HUES6 (cell line): ENCODE results near the gene ACTN1.

Source experiments
- H3K27ac ChIP-seq: 2 replicates; pipeline ENCODE4 v1.7.0; 2013; ENCODE audit warnings: low read depth, mild to moderate bottlenecking, low read length, inconsistent platforms
- H3K27me3 ChIP-seq: 2 replicates; pipeline ENCODE4 v1.6.1; 2013; ENCODE audit warnings: low read length; ENCODE audit not compliant: control insufficient read depth, insufficient read depth
- H3K36me3 ChIP-seq: 2 replicates; pipeline ENCODE4 v1.6.1; 2013; ENCODE audit warnings: low read length; ENCODE audit not compliant: control insufficient read depth, insufficient read depth
- H3K4me1 ChIP-seq: 2 replicates; pipeline ENCODE4 v1.6.1; 2013; ENCODE audit warnings: low read length; ENCODE audit not compliant: control insufficient read depth, insufficient read depth
- H3K4me3 ChIP-seq: 2 replicates; pipeline ENCODE4 v1.5.1; 2013; ENCODE audit warnings: low read depth, low read length
- H3K9ac ChIP-seq: one replicate; pipeline ENCODE4 v1.6.1; 2013; ENCODE audit warnings: mild to moderate bottlenecking, low read length
- H3K9me3 ChIP-seq: 2 replicates; pipeline ENCODE4 v1.6.1; 2013; ENCODE audit warnings: low read depth, low read length; ENCODE audit not compliant: control insufficient read depth, insufficient read depth

Gene ACTN1

DNA sequence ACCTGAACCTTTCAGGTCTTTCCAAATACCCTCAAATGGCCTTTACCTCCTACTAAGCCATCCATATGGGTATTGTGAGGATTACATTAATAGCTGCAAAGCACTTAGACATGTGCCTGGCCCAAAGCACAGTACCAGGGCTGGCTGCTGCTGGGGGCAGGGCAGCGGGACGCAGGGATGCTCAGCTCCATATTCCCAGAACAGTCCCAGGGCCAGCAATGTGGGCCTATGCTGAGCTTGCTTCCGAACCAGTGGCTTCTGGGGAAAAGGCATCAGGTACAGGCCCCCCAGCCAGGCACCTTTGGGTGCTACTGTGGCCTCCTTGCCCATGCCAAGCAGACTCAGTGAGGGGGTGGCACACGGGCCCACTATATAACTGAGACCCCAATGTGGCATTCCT is 10.4 kb downstream of the ACTN1 start:
- Histone ChIP-seq H3K36me3 (peaks cover 49% of the 10 kb centered on the region), H3K9ac (no peak overlapping the region), H3K9me3 (peaks cover 3% of the 10 kb centered on the region; the same call in 1 of the 2 replicates), H3K27ac (no peak overlapping the region), H3K4me1 (peaks cover 75% of the 10 kb centered on the region), H3K27me3 (no peaks in the 10 kb centered on the region), H3K4me3 (no peak overlapping the region)

DNA sequence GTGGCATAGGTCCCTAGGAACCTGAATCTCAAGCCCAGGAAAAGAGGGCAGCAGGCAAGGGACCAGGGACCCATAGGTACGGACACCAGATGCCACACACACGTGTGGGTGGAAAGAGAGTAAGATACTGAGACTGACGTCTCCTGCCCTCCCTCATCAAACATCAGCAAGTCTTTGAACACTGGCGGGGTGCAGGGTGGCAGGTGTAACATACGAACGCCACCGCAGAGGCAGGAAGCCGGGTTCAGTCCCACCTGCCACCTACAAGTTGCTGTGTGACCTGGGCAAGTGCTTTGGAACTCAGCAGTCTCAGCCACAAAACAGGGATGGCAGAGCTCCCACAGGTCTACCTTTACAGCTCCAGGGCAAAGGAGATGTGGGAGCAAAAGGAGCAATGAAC is 11.1 kb downstream of the ACTN1 start:
- Histone ChIP-seq H3K4me3 (no peak overlapping the region), H3K36me3 (peaks cover 42% of the 10 kb centered on the region), H3K9ac (no peak overlapping the region)

DNA sequence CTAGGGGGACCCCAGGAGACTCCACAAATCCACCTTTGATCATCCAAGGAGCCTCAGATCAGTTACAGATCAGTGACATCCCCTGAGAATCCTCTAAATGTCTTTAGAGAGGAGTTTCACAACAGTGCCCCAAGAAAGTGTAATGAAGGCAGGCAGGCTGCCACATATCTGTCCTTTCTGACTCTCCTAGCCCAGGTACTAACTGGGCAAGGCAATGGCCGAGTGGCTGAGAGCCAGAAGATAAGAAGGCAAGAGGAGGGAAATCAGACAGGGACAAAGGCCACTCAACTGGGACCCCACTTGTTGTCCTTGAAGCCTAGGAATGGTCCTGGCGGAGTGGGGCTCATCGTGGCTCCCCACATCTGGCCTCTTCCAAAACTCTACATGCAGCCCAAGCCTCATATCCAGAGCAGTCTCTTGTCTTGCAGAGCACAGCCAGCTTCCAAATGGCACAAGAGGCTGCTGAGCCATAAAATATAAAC is 11.6 kb downstream of the ACTN1 start:
- H3K27ac ChIP-seq: no peak overlapping the region
- H3K4me1 ChIP-seq: peaks cover 86% of the 10 kb centered on the region

More for the DNA sequence above, 11.1 kb downstream of the ACTN1 start:
- Histone ChIP-seq H3K4me1 (peaks cover 81% of the 10 kb centered on the region), H3K9me3 (no peaks in the 10 kb centered on the region), H3K27me3 (no peaks in the 10 kb centered on the region), H3K27ac (no peak overlapping the region)

DNA sequence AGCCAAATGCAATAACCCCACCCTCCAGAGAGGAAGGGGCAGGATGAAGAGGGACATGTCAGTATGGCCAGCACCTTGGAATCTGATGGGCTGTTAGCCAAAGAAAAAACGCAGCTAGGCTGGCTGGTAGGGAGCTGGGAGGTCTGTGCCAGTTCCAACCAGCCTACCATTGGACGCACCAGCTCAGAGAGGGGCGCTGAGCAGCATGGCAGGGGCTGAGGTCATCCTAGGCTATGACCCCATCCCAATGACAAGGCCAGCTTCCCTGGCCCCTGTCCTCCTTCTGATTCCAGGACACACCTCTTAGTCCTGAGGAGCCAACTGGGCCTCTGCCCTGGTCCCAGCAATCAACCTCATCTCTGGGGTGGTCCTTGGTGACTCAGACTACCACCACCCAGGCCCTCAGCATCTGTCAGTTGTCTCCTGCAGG is 12.2 kb downstream of the ACTN1 start:
- Histone ChIP-seq H3K27ac (no peak overlapping the region), H3K4me1 (peaks cover 91% of the 10 kb centered on the region), H3K9ac (no peak overlapping the region), H3K4me3 (no peak overlapping the region), H3K9me3 (no peaks in the 10 kb centered on the region), H3K27me3 (no peaks in the 10 kb centered on the region), H3K36me3 (peaks cover 32% of the 10 kb centered on the region)

More for the DNA sequence above, 11.6 kb downstream of the ACTN1 start:
- H3K36me3 ChIP-seq: peaks cover 37% of the 10 kb centered on the region
- H3K9ac ChIP-seq: no peak overlapping the region
- H3K9me3 ChIP-seq: no peaks in the 10 kb centered on the region
- H3K4me3 ChIP-seq: no peak overlapping the region
- no peaks in the 10 kb centered on the region for H3K27me3 ChIP-seq

GRCh38 chr14:68965261-68965761 is 13.8 kb downstream of the ACTN1 start:
- H3K9ac ChIP-seq: no peak overlapping the region
- H3K4me1 ChIP-seq: peaks cover 82% of the 10 kb centered on the region
- H3K9me3 ChIP-seq: no peaks in the 10 kb centered on the region
- H3K27ac ChIP-seq: no peak overlapping the region
- no peaks in the 10 kb centered on the region for H3K27me3 ChIP-seq
- H3K4me3 ChIP-seq: no peak overlapping the region
- H3K36me3 ChIP-seq: peaks cover 23% of the 10 kb centered on the region

- Histone ChIP-seq H3K36me3 (peaks cover 27% of the 10 kb centered on the region), H3K4me3 (no peak overlapping the region), H3K27me3 (no peaks in the 10 kb centered on the region), H3K9ac (no peak overlapping the region), H3K27ac (no peak overlapping the region), H3K4me1 (peaks cover 74% of the 10 kb centered on the region), H3K9me3 (no peaks in the 10 kb centered on the region)
Observed at GRCh38 chr14:68964300-68965093, 14.6 kb downstream of the ACTN1 start.

GRCh38 chr14:68962681-68963080 is 16.4 kb downstream of the ACTN1 start:
- Histone ChIP-seq H3K36me3 (peaks cover 25% of the 10 kb centered on the region), H3K9ac (no peak overlapping the region), H3K27ac (no peak overlapping the region), H3K4me1 (peaks cover 69% of the 10 kb centered on the region), H3K27me3 (no peaks in the 10 kb centered on the region), H3K9me3 (no peaks in the 10 kb centered on the region), H3K4me3 (no peak overlapping the region)

GRCh38 chr14:68961781-68962584 is 17.1 kb downstream of the ACTN1 start:
- H3K9ac ChIP-seq: no peak overlapping the region
- peaks cover 69% of the 10 kb centered on the region for H3K4me1 ChIP-seq
- H3K4me3 ChIP-seq: no peak overlapping the region
- H3K9me3 ChIP-seq: no peaks in the 10 kb centered on the region
- H3K27me3 ChIP-seq: no peaks in the 10 kb centered on the region
- peaks cover 25% of the 10 kb centered on the region for H3K36me3 ChIP-seq
- H3K27ac ChIP-seq: no peak overlapping the region

DNA sequence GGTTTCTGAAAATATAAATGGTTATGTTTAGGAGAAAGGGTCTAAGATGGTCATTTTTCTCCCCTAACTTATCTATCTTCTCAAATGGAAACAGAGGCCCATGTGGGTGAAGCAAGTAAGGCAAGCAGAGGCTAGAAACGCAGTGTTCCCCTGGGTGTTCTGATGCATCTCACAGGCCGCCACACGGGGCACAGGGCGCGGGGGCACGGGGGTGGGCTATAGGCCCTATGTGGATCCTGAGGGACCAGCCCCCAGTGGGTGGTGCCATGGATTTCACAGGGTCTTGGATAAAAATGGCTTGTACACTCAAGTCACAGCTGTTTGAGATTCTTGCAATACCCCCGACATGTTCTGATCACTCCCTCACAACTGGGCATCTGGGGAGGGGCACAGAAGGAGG is 17.7 kb downstream of the ACTN1 start:
- H3K4me3 ChIP-seq: no peak overlapping the region
- H3K27ac ChIP-seq: no peak overlapping the region
- H3K9ac ChIP-seq: no peak overlapping the region
- H3K27me3 ChIP-seq: no peaks in the 10 kb centered on the region
- no peaks in the 10 kb centered on the region for H3K9me3 ChIP-seq
- H3K36me3 ChIP-seq: peaks cover 30% of the 10 kb centered on the region
- H3K4me1 ChIP-seq: peaks cover 69% of the 10 kb centered on the region

- no peak overlapping the region for H3K27ac ChIP-seq
- peaks cover 34% of the 10 kb centered on the region for H3K36me3 ChIP-seq
- peaks cover 69% of the 10 kb centered on the region for H3K4me1 ChIP-seq
Observed at GRCh38 chr14:68960123-68960522, 19.0 kb downstream of the ACTN1 start.

DNA sequence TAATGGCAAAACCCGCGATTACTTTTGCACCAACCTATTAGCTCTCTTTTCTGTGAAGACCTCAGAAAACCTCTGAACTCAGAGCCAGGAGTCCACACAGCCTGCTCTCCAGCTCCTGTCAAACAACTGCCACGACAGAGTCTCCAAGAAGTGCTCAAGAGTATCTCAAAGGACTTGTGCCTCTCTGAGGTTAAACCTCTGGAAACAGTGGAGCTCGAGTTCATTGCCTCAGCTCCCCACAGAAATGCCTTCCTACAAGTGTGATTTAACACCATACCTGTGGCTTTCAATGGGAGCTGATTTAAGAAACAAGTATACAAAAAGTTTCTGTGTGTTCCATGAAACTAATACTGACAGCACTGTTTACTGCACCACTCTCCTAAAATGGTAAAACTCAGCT is 20.1 kb downstream of the ACTN1 start:
- Histone ChIP-seq H3K9me3 (no peaks in the 10 kb centered on the region), H3K4me3 (no peak overlapping the region), H3K9ac (no peak overlapping the region), H3K36me3 (peaks cover 26% of the 10 kb centered on the region), H3K4me1 (peaks cover 61% of the 10 kb centered on the region), H3K27me3 (no peaks in the 10 kb centered on the region), H3K27ac (no peak overlapping the region)

More at GRCh38 chr14:68960123-68960522, 19.0 kb downstream of the ACTN1 start:
- no peaks in the 10 kb centered on the region for H3K9me3 ChIP-seq
- H3K9ac ChIP-seq: no peak overlapping the region
- no peak overlapping the region for H3K4me3 ChIP-seq
- H3K27me3 ChIP-seq: no peaks in the 10 kb centered on the region
